ENCODE results near the gene SGMS1. TPM values are rescaled to one million over a fixed set of nuclear protein-coding genes. Genes with fewer than 3 reads are reported as not detected.
"Not testable (repeated sequence)": the region's sequence is repeated elsewhere in the genome, so short reads cannot be mapped to it uniquely, and the experiment has no call there.

Gene SGMS1
- total RNA-seq, 1 donor from 2014 or later = 37.2 TPM

- no peak for DNase-seq (ENCODE audit: low spot score)
Measured at GRCh38 chr10:50275650-50276235, 348.0 kb downstream of the SGMS1 start.

- DNase-seq (ENCODE audit: low spot score) = no peak
Measured at GRCh38 chr10:50272531-50272930, 351.2 kb downstream of the SGMS1 start.

GRCh38 chr10:50271564-50272250 lies 352.0 kb downstream of the SGMS1 start:
- DNase-seq (ENCODE audit: low spot score) = no peak

GRCh38 chr10:50267877-50268276 lies 355.9 kb downstream of the SGMS1 start:
- DNase-seq (ENCODE audit: low spot score) = not testable (repeated sequence)

GRCh38 chr10:50262625-50263024 lies 361.1 kb downstream of the SGMS1 start:
- DNase-seq (ENCODE audit: low spot score) = not testable (repeated sequence)

DNA sequence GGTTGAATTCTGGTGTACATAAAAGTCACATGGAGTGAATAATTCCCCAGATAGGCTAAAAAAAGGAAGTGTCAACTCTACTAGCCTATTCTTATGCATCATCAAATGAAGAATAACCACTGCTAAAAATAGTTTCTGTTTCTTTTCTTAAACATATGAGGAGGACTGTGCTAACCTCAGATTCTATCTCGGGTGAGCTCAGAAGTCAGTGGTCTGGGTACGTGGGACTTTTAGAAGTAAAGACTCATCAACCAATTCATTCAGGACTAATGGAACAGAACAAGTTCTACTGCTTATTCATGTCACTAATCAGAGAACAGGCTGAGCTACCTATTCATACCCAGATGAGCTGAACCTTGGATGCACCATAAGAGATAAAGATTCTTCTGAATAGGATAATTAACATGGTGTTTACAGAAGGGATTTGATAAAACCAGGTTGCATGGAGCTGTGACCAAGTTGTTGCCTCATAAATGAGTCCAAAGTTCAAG lies 362.9 kb downstream of the SGMS1 start:
- no peak for DNase-seq (ENCODE audit: low spot score)

Other genes with a start within 250 kb of the SGMS1 start
- 3.3 TPM for gene ASAH2B, start 116.0 kb upstream of the SGMS1 start, total RNA-seq

All from mesenteric fat pad (tissue), 1 donor.